ENCODE results near the gene CTSF.

DNA sequence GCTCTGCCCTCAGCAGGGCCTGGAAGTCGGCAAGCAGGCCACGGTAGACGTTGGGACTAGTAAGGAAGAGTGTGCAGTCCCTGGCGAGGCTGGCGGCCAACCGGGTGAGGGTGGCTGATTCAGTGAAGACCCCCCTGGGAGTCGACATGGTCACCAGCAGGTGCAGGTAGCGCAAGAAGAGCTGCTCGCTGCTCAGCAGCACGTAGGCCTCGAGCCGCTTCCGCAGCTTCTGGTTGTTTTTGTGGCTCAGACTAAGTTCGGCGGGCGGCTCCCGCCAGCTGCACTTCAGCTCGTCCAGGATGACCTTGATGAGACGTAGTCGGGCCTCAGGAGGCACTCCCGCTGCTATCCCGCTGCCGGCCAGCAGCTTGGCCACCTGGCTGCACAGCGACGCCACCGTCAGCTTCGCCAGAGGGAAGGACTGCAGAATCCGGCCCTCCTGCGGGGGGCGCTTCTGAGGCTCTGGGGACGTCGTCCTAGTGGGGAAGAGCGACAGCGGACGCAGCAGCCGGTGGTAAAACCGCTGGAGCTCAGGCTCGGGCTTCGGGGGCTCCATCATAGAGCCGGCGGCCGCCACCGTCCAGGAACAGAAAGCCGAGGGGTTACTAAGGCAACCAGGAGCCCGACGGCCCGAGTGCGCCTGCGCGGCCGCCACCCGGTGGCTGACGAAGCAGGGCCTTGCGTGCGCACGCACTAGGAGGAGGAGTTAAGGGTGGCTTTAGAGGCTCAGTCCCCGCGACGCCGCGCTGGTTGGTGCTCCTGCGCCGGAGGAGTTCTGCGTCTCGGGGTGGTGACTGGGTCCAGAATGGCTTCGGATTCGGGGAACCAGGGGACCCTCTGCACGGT lies 24.3 kb upstream of the CTSF start, which contains the start of the genes CCDC87 and CCS:
- no peak for TF ChIP-seq ATF3 (CRISPR knock-in tag; conservative IDR thresholded peaks at IDR 0.05)
- peak; percentile 96 for TF ChIP-seq TP53 (CRISPR knock-in tag; IDR thresholded peaks at IDR 0.05)
- no peak; the same call in 1 of the 2 replicates for TF ChIP-seq ZNF138 (CRISPR knock-in tag; conservative IDR thresholded peaks at IDR 0.05)
- TF ChIP-seq, protein P1, sequence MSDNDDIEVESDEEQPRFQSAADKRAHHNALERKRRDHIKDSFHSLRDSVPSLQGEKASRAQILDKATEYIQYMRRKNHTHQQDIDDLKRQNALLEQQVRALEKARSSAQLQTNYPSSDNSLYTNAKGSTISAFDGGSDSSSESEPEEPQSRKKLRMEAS (CRISPR knock-in tag; IDR thresholded peaks at IDR 0.05), result peak; percentile 97
- no peak for TF ChIP-seq NR3C1 (CRISPR knock-in tag; conservative IDR thresholded peaks at IDR 0.05; ENCODE audit: low read depth)
- TF ChIP-seq, protein P2, sequence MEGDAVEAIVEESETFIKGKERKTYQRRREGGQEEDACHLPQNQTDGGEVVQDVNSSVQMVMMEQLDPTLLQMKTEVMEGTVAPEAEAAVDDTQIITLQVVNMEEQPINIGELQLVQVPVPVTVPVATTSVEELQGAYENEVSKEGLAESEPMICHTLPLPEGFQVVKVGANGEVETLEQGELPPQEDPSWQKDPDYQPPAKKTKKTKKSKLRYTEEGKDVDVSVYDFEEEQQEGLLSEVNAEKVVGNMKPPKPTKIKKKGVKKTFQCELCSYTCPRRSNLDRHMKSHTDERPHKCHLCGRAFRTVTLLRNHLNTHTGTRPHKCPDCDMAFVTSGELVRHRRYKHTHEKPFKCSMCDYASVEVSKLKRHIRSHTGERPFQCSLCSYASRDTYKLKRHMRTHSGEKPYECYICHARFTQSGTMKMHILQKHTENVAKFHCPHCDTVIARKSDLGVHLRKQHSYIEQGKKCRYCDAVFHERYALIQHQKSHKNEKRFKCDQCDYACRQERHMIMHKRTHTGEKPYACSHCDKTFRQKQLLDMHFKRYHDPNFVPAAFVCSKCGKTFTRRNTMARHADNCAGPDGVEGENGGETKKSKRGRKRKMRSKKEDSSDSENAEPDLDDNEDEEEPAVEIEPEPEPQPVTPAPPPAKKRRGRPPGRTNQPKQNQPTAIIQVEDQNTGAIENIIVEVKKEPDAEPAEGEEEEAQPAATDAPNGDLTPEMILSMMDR (IDR thresholded peaks at IDR 0.05), result peak; percentile 32

Data from WTC11 (cell line).